ENCODE data around the gene STUB1. TPM values are rescaled to one million over a fixed set of nuclear protein-coding genes. Genes with fewer than 3 reads are reported as not detected.

STUB1 gene
- total and polyA plus RNA-seq, 8 donors, result 40.1 to 130 (median 56.2) TPM

- DNase-seq, result peak in 2 of 6 donors; percentile 32 to 86
Measured at GRCh38 chr16:683396-684070, 3.3 kb downstream of the STUB1 start.

GRCh38 chr16:684071-684794 lies 4.0 kb downstream of the STUB1 start, which contains the start of gene JMJD8:
TSS of gene JMJD8 (minus strand) at chr16:684334. CDS start at chr16:684319, 15 bp downstream.
- Histone ChIP-seq H3K27ac (peak within 1 kb of the TSS; percentile 54 to 81 (median 74)), H3K4me3 (peak within 1 kb of the TSS; percentile 52 to 80 (median 72)), H3K4me1 (peaks cover 9 to 32% (median 28%) of the 10 kb centered on the region in 3 donors), H3K27me3 (no peaks in the 10 kb centered on the region), H3K9me3 (no peaks in the 10 kb centered on the region), H3K36me3 (peaks cover 0 to 14% (median 13%) of the 10 kb centered on the region in 3 donors)
- no peak for TF ChIP-seq CTCF (IDR thresholded peaks at IDR 0.05)
- DNase-seq (peak; percentile 97 to 98 (median 98)), FAIRE-seq (no peak), ATAC-seq (peak; percentile 70 to 80 (median 74))
- intact Hi-C loops (cut with DNase I), result no loop called here
- 0 to 1% methylated on average over 55 to 91 of the region's 91 CpGs for WGBS, 2 donors

More at GRCh38 chr16:683396-684070, 3.3 kb downstream of the STUB1 start:
- ATAC-seq (no peak), FAIRE-seq (no peak)
- Histone ChIP-seq H3K9me3 (no peaks in the 10 kb centered on the region), H3K27me3 (no peaks in the 10 kb centered on the region), H3K36me3 (peaks cover 0 to 14% (median 13%) of the 10 kb centered on the region in 3 donors), H3K4me3 (peak overlapping the region; percentile 52 to 80 (median 72)), H3K4me1 (peaks cover 9 to 29% (median 24%) of the 10 kb centered on the region in 3 donors), H3K27ac (peak overlapping the region in 3 of 4 donors; percentile 41 to 80 (median 54))
- no peak for TF ChIP-seq CTCF (IDR thresholded peaks at IDR 0.05)
- WGBS, 2 donors, result 9 to 12% methylated on average over 39 to 57 of the region's 57 CpGs
- intact Hi-C loops (cut with DNase I), result no loop called here

- Histone ChIP-seq H3K36me3 (peaks cover 0 to 14% (median 13%) of the 10 kb centered on the region in 3 donors), H3K4me1 (peaks cover 14 to 37% (median 33%) of the 10 kb centered on the region in 3 donors), H3K27ac (peak overlapping the region in 1 of 4 donors; percentile 80), H3K4me3 (peak overlapping the region; percentile 52 to 80 (median 72)), H3K9me3 (no peaks in the 10 kb centered on the region), H3K27me3 (no peaks in the 10 kb centered on the region)
- TF ChIP-seq CTCF (IDR thresholded peaks at IDR 0.05), result no peak
- WGBS, 2 donors, result 88 to 89% methylated on average over 55 to 61 of the region's 61 CpGs
- intact Hi-C loops (cut with DNase I), result no loop called here
- no peak for ATAC-seq
- FAIRE-seq, result no peak
- DNase-seq, result peak in 3 of 6 donors; percentile 49 to 78 (median 64)
Measured at GRCh38 chr16:684961-685696, 4.9 kb downstream of the STUB1 start.

- no peak for FAIRE-seq
- peak in 3 of 4 donors; percentile 17 to 30 (median 20) for TF ChIP-seq CTCF (IDR thresholded peaks at IDR 0.05)
- ATAC-seq, result no peak
- WGBS, 2 donors, result 52 to 64% methylated on average over 10 of the region's 10 CpGs
- H3K36me3 ChIP-seq, result peaks cover 0 to 14% (median 13%) of the 10 kb centered on the region in 3 donors
- no peak overlapping the region for H3K4me3 ChIP-seq
- H3K4me1 ChIP-seq, result peaks cover 13 to 36% (median 33%) of the 10 kb centered on the region in 3 donors
- no peaks in the 10 kb centered on the region for H3K27me3 ChIP-seq
- no peak overlapping the region for H3K27ac ChIP-seq
- intact Hi-C loops (cut with DNase I), result no loop called here
- H3K9me3 ChIP-seq, result no peaks in the 10 kb centered on the region
- peak in 4 of 6 donors; percentile 52 to 86 (median 76) for DNase-seq
Measured at GRCh38 chr16:685967-686366, 5.8 kb downstream of the STUB1 start.
